ENCODE measurements around the gene FAM174C. TPM values are rescaled to one million over a fixed set of nuclear protein-coding genes. Genes with fewer than 3 reads are reported as not detected.

Gene FAM174C
- total and polyA plus RNA-seq, 2 donors, result 29.2 to 62.2 TPM

- H3K4me3 ChIP-seq (ENCODE audit: low read length in 2 of 2), result peak within 1 kb of the TSS; percentile 94 to 99
- peaks cover 11 to 34% of the 10 kb centered on the region in 2 donors for H3K27me3 ChIP-seq (ENCODE audit: control insufficient read depth in 2 of 2, insufficient read depth in 1 of 2, low read length in 1 of 2)
- H3K36me3 ChIP-seq (ENCODE audit: control insufficient read depth in 2 of 2, insufficient read depth in 2 of 2, low read length in 1 of 2), result peaks cover 32 to 44% of the 10 kb centered on the region in 2 donors
- WGBS, result under 1% methylated on average over 50 of the region's 50 CpGs
- peaks cover 48 to 88% of the 10 kb centered on the region in 2 donors for H3K4me1 ChIP-seq (ENCODE audit: control insufficient read depth in 2 of 2, insufficient read depth in 2 of 2, low read length in 2 of 2)
- peak within 1 kb of the TSS; percentile 88 to 99 for H3K27ac ChIP-seq (ENCODE audit: low read depth in 1 of 2, low read length in 1 of 2)
- peak in 8 of 9 donors; percentile 56 to 99 (median 98) for DNase-seq (ENCODE audit: low read depth in 6 of 9, low spot score in 9 of 9)
- peaks cover 0 to 27% of the 10 kb centered on the region in 2 donors for H3K9me3 ChIP-seq (ENCODE audit: control insufficient read depth in 2 of 2, insufficient read depth in 1 of 2, low read length in 1 of 2)
These were observed 6.3 kb upstream of the FAM174C start, which contains the start of gene CIRBP for GRCh38 chr19:1269065-1269477. TSS of gene CIRBP (plus strand) at chr19:1269332. CDS start at chr19:1270934, 1,602 bp downstream.

GRCh38 chr19:1269478-1270212 is 5.7 kb upstream of the FAM174C start:
- DNase-seq (ENCODE audit: low read depth in 6 of 9, low spot score in 9 of 9), result peak in 5 of 9 donors; percentile 77 to 90 (median 85)
- H3K4me3 ChIP-seq (ENCODE audit: low read length in 2 of 2), result peak overlapping the region; percentile 94 to 99
- WGBS, result under 1% methylated on average over 64 of the region's 64 CpGs
- peaks cover 0 to 25% of the 10 kb centered on the region in 2 donors for H3K9me3 ChIP-seq (ENCODE audit: control insufficient read depth in 2 of 2, insufficient read depth in 1 of 2, low read length in 1 of 2)
- H3K27me3 ChIP-seq (ENCODE audit: control insufficient read depth in 2 of 2, insufficient read depth in 1 of 2, low read length in 1 of 2), result peaks cover 11 to 34% of the 10 kb centered on the region in 2 donors
- H3K36me3 ChIP-seq (ENCODE audit: control insufficient read depth in 2 of 2, insufficient read depth in 2 of 2, low read length in 1 of 2), result peaks cover 38 to 50% of the 10 kb centered on the region in 2 donors
- peak overlapping the region; percentile 88 to 99 for H3K27ac ChIP-seq (ENCODE audit: low read depth in 1 of 2, low read length in 1 of 2)
- peaks cover 48 to 90% of the 10 kb centered on the region in 2 donors for H3K4me1 ChIP-seq (ENCODE audit: control insufficient read depth in 2 of 2, insufficient read depth in 2 of 2, low read length in 2 of 2)

GRCh38 chr19:1270213-1270853 is 5.0 kb upstream of the FAM174C start:
- Histone ChIP-seq H3K4me3 (ENCODE audit: low read length in 2 of 2) (peak overlapping the region; percentile 94 to 99), H3K27ac (ENCODE audit: low read depth in 1 of 2, low read length in 1 of 2) (peak overlapping the region; percentile 88 to 99), H3K36me3 (ENCODE audit: control insufficient read depth in 2 of 2, insufficient read depth in 2 of 2, low read length in 1 of 2) (peaks cover 43 to 55% of the 10 kb centered on the region in 2 donors), H3K27me3 (ENCODE audit: control insufficient read depth in 2 of 2, insufficient read depth in 1 of 2, low read length in 1 of 2) (peaks cover 11 to 29% of the 10 kb centered on the region in 2 donors), H3K4me1 (ENCODE audit: control insufficient read depth in 2 of 2, insufficient read depth in 2 of 2, low read length in 2 of 2) (peaks cover 53 to 88% of the 10 kb centered on the region in 2 donors), H3K9me3 (ENCODE audit: control insufficient read depth in 2 of 2, insufficient read depth in 1 of 2, low read length in 1 of 2) (peaks cover 0 to 25% of the 10 kb centered on the region in 2 donors)
- 42% methylated on average over 8 of the region's 8 CpGs for WGBS
- DNase-seq (ENCODE audit: low read depth in 6 of 9, low spot score in 9 of 9), result no peak

- H3K27ac ChIP-seq (ENCODE audit: low read depth in 1 of 2, low read length in 1 of 2), result peak overlapping the region; percentile 8 to 31
These were observed 4.3 kb upstream of the FAM174C start for GRCh38 chr19:1270854-1271527.

GRCh38 chr19:1271528-1272422 is 3.6 kb upstream of the FAM174C start:
- Histone ChIP-seq H3K4me1 (ENCODE audit: control insufficient read depth in 2 of 2, insufficient read depth in 2 of 2, low read length in 2 of 2) (peaks cover 51 to 83% of the 10 kb centered on the region in 2 donors), H3K4me3 (ENCODE audit: low read length in 2 of 2) (peak overlapping the region in 1 of 2 donors; percentile 9), H3K27me3 (ENCODE audit: control insufficient read depth in 2 of 2, insufficient read depth in 1 of 2, low read length in 1 of 2) (peaks cover under 1 to 15% of the 10 kb centered on the region in 2 donors), H3K27ac (ENCODE audit: low read depth in 1 of 2, low read length in 1 of 2) (no peak overlapping the region), H3K9me3 (ENCODE audit: control insufficient read depth in 2 of 2, insufficient read depth in 1 of 2, low read length in 1 of 2) (peaks cover 0 to 18% of the 10 kb centered on the region in 2 donors), H3K36me3 (ENCODE audit: control insufficient read depth in 2 of 2, insufficient read depth in 2 of 2, low read length in 1 of 2) (peaks cover 43 to 56% of the 10 kb centered on the region in 2 donors)
- 96% methylated on average over 37 of the region's 37 CpGs for WGBS
- DNase-seq (ENCODE audit: low read depth in 6 of 9, low spot score in 9 of 9), result no peak

More at GRCh38 chr19:1270854-1271527, 4.3 kb upstream of the FAM174C start:
- Histone ChIP-seq H3K9me3 (ENCODE audit: control insufficient read depth in 2 of 2, insufficient read depth in 1 of 2, low read length in 1 of 2) (peaks cover 0 to 20% of the 10 kb centered on the region in 2 donors), H3K36me3 (ENCODE audit: control insufficient read depth in 2 of 2, insufficient read depth in 2 of 2, low read length in 1 of 2) (peaks cover 43 to 55% of the 10 kb centered on the region in 2 donors), H3K4me1 (ENCODE audit: control insufficient read depth in 2 of 2, insufficient read depth in 2 of 2, low read length in 2 of 2) (peaks cover 51 to 83% of the 10 kb centered on the region in 2 donors), H3K4me3 (ENCODE audit: low read length in 2 of 2) (peak overlapping the region; percentile 94 to 99), H3K27me3 (ENCODE audit: control insufficient read depth in 2 of 2, insufficient read depth in 1 of 2, low read length in 1 of 2) (peaks cover 9 to 23% of the 10 kb centered on the region in 2 donors)
- no peak for DNase-seq (ENCODE audit: low read depth in 6 of 9, low spot score in 9 of 9)
- whole genome bisulfite sequencing, result 93% methylated on average over 26 of the region's 26 CpGs

- 90% methylated on average over 33 of the region's 33 CpGs for WGBS
- peaks cover 0 to 7% of the 10 kb centered on the region in 2 donors for H3K27me3 ChIP-seq (ENCODE audit: control insufficient read depth in 2 of 2, insufficient read depth in 1 of 2, low read length in 1 of 2)
- no peak for DNase-seq (ENCODE audit: low read depth in 6 of 9, low spot score in 9 of 9)
- H3K4me1 ChIP-seq (ENCODE audit: control insufficient read depth in 2 of 2, insufficient read depth in 2 of 2, low read length in 2 of 2), result peaks cover 45 to 83% of the 10 kb centered on the region in 2 donors
- peaks cover 0 to 19% of the 10 kb centered on the region in 2 donors for H3K9me3 ChIP-seq (ENCODE audit: control insufficient read depth in 2 of 2, insufficient read depth in 1 of 2, low read length in 1 of 2)
- no peak overlapping the region for H3K27ac ChIP-seq (ENCODE audit: low read depth in 1 of 2, low read length in 1 of 2)
- peak overlapping the region in 1 of 2 donors; percentile 4 for H3K4me3 ChIP-seq (ENCODE audit: low read length in 2 of 2)
- peaks cover 43 to 63% of the 10 kb centered on the region in 2 donors for H3K36me3 ChIP-seq (ENCODE audit: control insufficient read depth in 2 of 2, insufficient read depth in 2 of 2, low read length in 1 of 2)
These were observed 2.7 kb upstream of the FAM174C start for GRCh38 chr19:1272423-1273262.

- peaks cover 47 to 71% of the 10 kb centered on the region in 2 donors for H3K36me3 ChIP-seq (ENCODE audit: control insufficient read depth in 2 of 2, insufficient read depth in 2 of 2, low read length in 1 of 2)
- H3K4me3 ChIP-seq (ENCODE audit: low read length in 2 of 2), result peak overlapping the region in 1 of 2 donors; percentile 4
- WGBS, result 96% methylated on average over 25 of the region's 25 CpGs
- H3K9me3 ChIP-seq (ENCODE audit: control insufficient read depth in 2 of 2, insufficient read depth in 1 of 2, low read length in 1 of 2), result peaks cover 0 to 13% of the 10 kb centered on the region in 2 donors
- H3K4me1 ChIP-seq (ENCODE audit: control insufficient read depth in 2 of 2, insufficient read depth in 2 of 2, low read length in 2 of 2), result peaks cover 37 to 74% of the 10 kb centered on the region in 2 donors
- DNase-seq (ENCODE audit: low read depth in 6 of 9, low spot score in 9 of 9), result no peak
- H3K27ac ChIP-seq (ENCODE audit: low read depth in 1 of 2, low read length in 1 of 2), result no peak overlapping the region
- no peaks in the 10 kb centered on the region for H3K27me3 ChIP-seq (ENCODE audit: control insufficient read depth in 2 of 2, insufficient read depth in 1 of 2, low read length in 1 of 2)
These were observed 1.9 kb upstream of the FAM174C start for GRCh38 chr19:1273263-1274041.
